Neural progenitor cell (in vitro differentiated cells): ENCODE measurements around the gene PNPT1. TPM values are rescaled to one million over a fixed set of nuclear protein-coding genes. Genes with fewer than 3 reads are reported as not detected.

Experiments used
- DNase-seq: peaks from one replicate; pipeline ENCODE4 v3.0.0-alpha.2; 2016; ENCODE audit warnings: low spot score
- H2AFZ ChIP-seq: fragments of 200-600 bp; sonication (generic); replicated peaks from 2 replicates; pipeline ENCODE4 v1.6.1; 2016; ENCODE audit warnings: antibody characterized with exemption
- H3F3A ChIP-seq: fragments of 200-600 bp; sonication (generic); 2 replicates; pipeline ENCODE4 v1.6.1; 2016; ENCODE audit warnings: antibody characterized with exemption, low read depth
- H3K27ac ChIP-seq: fragments of 200-600 bp; sonication (generic); 2 replicates; pipeline ENCODE4 v1.5.1; 2016; ENCODE audit warnings: mild to moderate bottlenecking
- H3K27me3 ChIP-seq: fragments of 200-600 bp; sonication (generic); 2 replicates; pipeline ENCODE4 v1.6.1; 2016; ENCODE audit warnings: mild to moderate bottlenecking, moderate library complexity
- H3K36me3 ChIP-seq: fragments of 200-600 bp; sonication (generic); 2 replicates; pipeline ENCODE4 v1.5.1; 2016
- H3K4me1 ChIP-seq: fragments of 200-600 bp; sonication (generic); 2 replicates; pipeline ENCODE4 v1.6.1; 2016; ENCODE audit warnings: mixed run types
- H3K4me2 ChIP-seq: fragments of 200-600 bp; sonication (generic); 2 replicates; pipeline ENCODE4 v1.6.1; 2016
- H3K4me3 ChIP-seq: fragments of 200-600 bp; sonication (generic); 2 replicates; pipeline ENCODE4 v1.5.1; 2016
- H3K79me2 ChIP-seq: fragments of 200-600 bp; sonication (generic); 2 replicates; pipeline ENCODE4 v1.6.1; 2016; ENCODE audit warnings: low read depth
- H3K9ac ChIP-seq: fragments of 200-600 bp; sonication (generic); 2 replicates; pipeline ENCODE4 v1.6.1; 2016
- H3K9me3 ChIP-seq: fragments of 200-600 bp; sonication (generic); 2 replicates; pipeline ENCODE4 v1.5.1; 2016; ENCODE audit warnings: low read depth
- H4K20me1 ChIP-seq: fragments of 200-600 bp; sonication (generic); 2 replicates; pipeline ENCODE4 v1.6.1; 2016; ENCODE audit warnings: low read depth
- H3K27ac Mint-ChIP-seq: 3 replicates; pipeline ENCODE4 v1.8.0; 2021; ENCODE audit warnings: mixed read lengths
- H3K27me3 Mint-ChIP-seq: 2 replicates; pipeline ENCODE4 v1.8.0; 2022; ENCODE audit warnings: low read depth, mild to moderate bottlenecking, inconsistent platforms, moderate library complexity, mixed read lengths; ENCODE audit not compliant: insufficient read depth
- H3K36me3 Mint-ChIP-seq: 3 replicates; pipeline ENCODE4 v1.8.0; 2021; ENCODE audit warnings: mixed read lengths
- H3K4me1 Mint-ChIP-seq: 3 replicates; pipeline ENCODE4 v1.8.0; 2021; ENCODE audit warnings: mixed read lengths
- H3K4me3 Mint-ChIP-seq: 3 replicates; pipeline ENCODE4 v1.8.0; 2021; ENCODE audit warnings: mild to moderate bottlenecking, moderate library complexity, mixed read lengths
- H3K9me3 Mint-ChIP-seq: 3 replicates; pipeline ENCODE4 v1.8.0; 2020; ENCODE audit warnings: mixed read lengths
- CTCF ChIP-seq: fragments of 200-600 bp; sonication (generic); IDR thresholded peaks from 2 replicates; pipeline ENCODE4 v1.5.1; 2017; ENCODE audit warnings: antibody characterized with exemption, mild to moderate bottlenecking
- EZH2 ChIP-seq: fragments of 200-600 bp; sonication (generic); IDR thresholded peaks from 2 replicates; pipeline ENCODE4 v1.6.1; 2017; ENCODE audit warnings: antibody characterized with exemption, mild to moderate bottlenecking, moderate library complexity
- EZH2phosphoT487 ChIP-seq: fragments of 200-600 bp; sonication (generic); IDR thresholded peaks from 2 replicates; pipeline ENCODE4 v1.6.1; 2017; ENCODE audit warnings: antibody characterized with exemption
- total RNA-seq: library from RNA; depleted of rRNA; stranded (reverse); fragments of >200 nt; gene quantifications from 2 replicates; pipeline ENCODE4 v1.2.3, GENCODE V29; 2015; ENCODE audit warnings: low replicate concordance

The PNPT1 gene
- total RNA-seq, 1 donor from 2014 or later: 33.5 TPM

GRCh38 chr2:55617175-55618024 is 76.2 kb downstream of the PNPT1 start, which contains the start of gene PPP4R3B:
Gene PPP4R3B (minus strand): TSS chr2:55617622. CDS start chr2:55617285, 337 bp downstream.
- H3K27me3 Mint-ChIP-seq: peaks cover 2% of the 10 kb centered on the region
- H3K79me2 ChIP-seq: peaks cover 93% of the 10 kb centered on the region
- TF ChIP-seq CTCF (peak; percentile 52), EZH2phosphoT487 (no peak)

GRCh38 chr2:55616551-55617174 is 77.0 kb downstream of the PNPT1 start:
- H3K9me3 ChIP-seq: no peaks in the 10 kb centered on the region
- H3K27ac ChIP-seq: peak overlapping the region; percentile 93
- peaks cover 21% of the 10 kb centered on the region for H3K4me1 Mint-ChIP-seq
- H3K36me3 Mint-ChIP-seq: peaks cover 14% of the 10 kb centered on the region
- H3K4me3 Mint-ChIP-seq: no peak overlapping the region
- H4K20me1 ChIP-seq: peaks cover 26% of the 10 kb centered on the region
- peak overlapping the region; percentile 97 for H3K4me3 ChIP-seq
- peak overlapping the region; percentile 85 for H2AFZ ChIP-seq
- peak overlapping the region; percentile 98 for H3K9ac ChIP-seq
- no peak overlapping the region for H3K27ac Mint-ChIP-seq
- peak; percentile 46 for DNase-seq
- peak overlapping the region; percentile 76 for H3K4me2 ChIP-seq
- H3K27me3 ChIP-seq: no peaks in the 10 kb centered on the region
- H3K9me3 Mint-ChIP-seq: no peaks in the 10 kb centered on the region
- TF ChIP-seq CTCF (no peak), EZH2 (no peak), EZH2phosphoT487 (no peak)
- H3F3A ChIP-seq: peaks cover 16% of the 10 kb centered on the region
- H3K79me2 ChIP-seq: peaks cover 94% of the 10 kb centered on the region
- peaks cover 14% of the 10 kb centered on the region for H3K4me1 ChIP-seq
- H3K27me3 Mint-ChIP-seq: peaks cover 2% of the 10 kb centered on the region
- H3K36me3 ChIP-seq: peaks cover 24% of the 10 kb centered on the region

More at GRCh38 chr2:55617175-55618024, 76.2 kb downstream of the PNPT1 start, which contains the start of gene PPP4R3B:
- Mint-ChIP-seq H3K4me3 (no peak within 1 kb of the TSS), H3K27ac (no peak within 1 kb of the TSS), H3K9me3 (no peaks in the 10 kb centered on the region), H3K36me3 (peaks cover 12% of the 10 kb centered on the region), H3K4me1 (peaks cover 25% of the 10 kb centered on the region)
- no peaks in the 10 kb centered on the region for H3K9me3 ChIP-seq
- DNase-seq: peak; percentile 99
- peaks cover 19% of the 10 kb centered on the region for H3K36me3 ChIP-seq
- H4K20me1 ChIP-seq: peaks cover 29% of the 10 kb centered on the region
- H2AFZ ChIP-seq: peak within 1 kb of the TSS; percentile 85
- peak within 1 kb of the TSS; percentile 93 for H3K27ac ChIP-seq
- peak within 1 kb of the TSS; percentile 98 for H3K9ac ChIP-seq
- peak within 1 kb of the TSS; percentile 87 for H3K4me2 ChIP-seq
- peak within 1 kb of the TSS; percentile 97 for H3K4me3 ChIP-seq
- H3F3A ChIP-seq: peaks cover 16% of the 10 kb centered on the region
- H3K27me3 ChIP-seq: no peaks in the 10 kb centered on the region
- H3K4me1 ChIP-seq: peaks cover 18% of the 10 kb centered on the region

DNA sequence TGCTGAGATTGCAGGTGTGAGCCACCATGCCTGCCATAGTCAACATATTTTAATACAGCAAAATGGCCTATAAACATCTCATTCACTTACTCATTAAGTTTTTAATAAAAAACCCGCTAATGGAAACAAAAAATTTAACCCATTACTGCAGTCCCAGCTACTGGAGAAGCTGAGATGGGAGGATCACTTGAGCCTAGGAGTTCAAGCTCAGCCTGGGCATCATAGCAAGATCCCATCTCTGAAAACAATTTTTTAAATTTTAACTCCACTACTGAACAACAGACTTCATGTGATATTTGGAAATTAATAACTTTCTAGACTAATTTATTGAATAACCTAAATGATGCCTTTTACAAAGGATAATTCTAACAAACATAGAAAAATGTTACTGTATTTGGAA is 81.6 kb downstream of the PNPT1 start:
- Mint-ChIP-seq H3K4me3 (no peak overlapping the region), H3K27ac (no peak overlapping the region), H3K36me3 (peaks cover 18% of the 10 kb centered on the region), H3K9me3 (no peaks in the 10 kb centered on the region), H3K27me3 (no peaks in the 10 kb centered on the region), H3K4me1 (peaks cover 8% of the 10 kb centered on the region)
- Histone ChIP-seq H3K79me2 (peaks cover 69% of the 10 kb centered on the region), H3K27me3 (no peaks in the 10 kb centered on the region), H3K9me3 (no peaks in the 10 kb centered on the region), H3K36me3 (peaks cover 24% of the 10 kb centered on the region), H3K4me1 (peaks cover 8% of the 10 kb centered on the region), H3K9ac (no peak overlapping the region), H3F3A (peaks cover 10% of the 10 kb centered on the region), H4K20me1 (peaks cover 23% of the 10 kb centered on the region), H3K27ac (no peak overlapping the region), H3K4me3 (no peak overlapping the region), H3K4me2 (no peak overlapping the region), H2AFZ (no peak overlapping the region)
- DNase-seq: no peak
- TF ChIP-seq EZH2: no peak
- TF ChIP-seq CTCF: no peak
- no peak for TF ChIP-seq EZH2phosphoT487
